SK-N-SH (cell line): ENCODE results near the gene NPAS3. TPM values are rescaled to one million over a fixed set of nuclear protein-coding genes. Genes with fewer than 3 reads are reported as not detected.

Experiments used
- CTCF ChIA-PET: fragments of 300-600, 350-600 bp; formaldehyde crosslinking; extraction: SDS; loops from one replicate; lab custom pipeline; 2021; lab: Yijun Ruan, JAX
- POLR2A ChIA-PET: fragments of 350-600 bp; sonication (Branson Sonifier 250); formaldehyde crosslinking; extraction: SDS; loops from one replicate; lab custom pipeline; 2020; ENCODE audit warnings: antibody characterized with exemption, inconsistent platforms; lab: Yijun Ruan, JAX
- DNase-seq: peaks from one replicate; pipeline ENCODE4 v3.0.0; 2012
- H2AFZ ChIP-seq: fragments of 200-600 bp; sonication (generic); 2 replicates; pipeline ENCODE4 v1.8.1; 2016; ENCODE audit warnings: antibody characterized with exemption, mild to moderate bottlenecking, low read depth
- H3F3A ChIP-seq: fragments of 200-600 bp; sonication (generic); replicated peaks from 2 replicates; pipeline ENCODE3; 2016; ENCODE audit warnings: antibody characterized with exemption, mild to moderate bottlenecking; ENCODE audit not compliant: insufficient read depth
- H3K27ac ChIP-seq, 2 experiments: fragments of 200-500 bp in 1 of 2; fragments of 200-600 bp in 1 of 2; sonication (Bioruptor generic) in 1 of 2; sonication (generic), shearing (Covaris generic) in 1 of 2; 2 replicates each; pipeline versions ENCODE4 v1.5.1 to v1.6.1; 2014 to 2016; ENCODE audit warnings: low read depth in 2 of 2, inconsistent platforms in 1 of 2, low read length in 1 of 2, mild to moderate bottlenecking in 1 of 2, mixed read lengths in 1 of 2
- H3K27me3 ChIP-seq: fragments of 200-600 bp; sonication (generic), shearing (Covaris generic); 2 replicates; pipeline ENCODE4 v1.6.1; 2016; ENCODE audit warnings: mixed run types; ENCODE audit not compliant: insufficient read depth
- H3K36me3 ChIP-seq, 2 experiments: fragments of 200-500 bp in 1 of 2; fragments of 200-600 bp in 1 of 2; sonication (Bioruptor generic) in 1 of 2; sonication (generic) in 1 of 2; replicated peaks in 1 of 2; 2 replicates each; pipeline versions ENCODE3 to v1.5.1; 2014 to 2016; ENCODE audit warnings: low read length in 1 of 2, mild to moderate bottlenecking in 1 of 2; ENCODE audit not compliant: insufficient read depth in 2 of 2, control insufficient read depth in 1 of 2
- H3K4me1 ChIP-seq, 2 experiments: fragments of 200-500 bp in 1 of 2; fragments of 200-600 bp in 1 of 2; sonication (Bioruptor generic) in 1 of 2; sonication (generic), shearing (Covaris generic) in 1 of 2; 2 replicates each; pipeline versions ENCODE4 v1.5.1 to v1.6.1; 2014 to 2016; ENCODE audit warnings: low read depth in 1 of 2, low read length in 1 of 2, mixed run types in 1 of 2; ENCODE audit not compliant: insufficient read depth in 2 of 2, control insufficient read depth in 1 of 2
- H3K4me2 ChIP-seq: fragments of 200-600 bp; sonication (generic), shearing (Covaris generic); 2 replicates; pipeline ENCODE4 v1.6.1; 2017; ENCODE audit warnings: mixed run types
- H3K4me3 ChIP-seq, 2 experiments: fragments of 200-500 bp in 1 of 2; fragments of 200-600 bp in 1 of 2; sonication (Bioruptor generic) in 1 of 2; sonication (generic), shearing (Covaris generic) in 1 of 2; 2 replicates each; pipeline versions ENCODE4 v1.5.1 to v1.8.1; 2014 to 2016; ENCODE audit warnings: low read depth in 2 of 2, inconsistent platforms in 1 of 2, low read length in 1 of 2, mild to moderate bottlenecking in 1 of 2, mixed read lengths in 1 of 2, moderate library complexity in 1 of 2
- H3K79me2 ChIP-seq: fragments of 200-600 bp; sonication (generic); 2 replicates; pipeline ENCODE4 v1.8.1; 2017; ENCODE audit warnings: mild to moderate bottlenecking; ENCODE audit not compliant: insufficient read depth
- H3K9ac ChIP-seq: fragments of 200-600 bp; sonication (generic); 2 replicates; pipeline ENCODE4 v1.6.1; 2017; ENCODE audit warnings: mixed run types
- H3K9me2 ChIP-seq: fragments of 200-600 bp; sonication (generic); 2 replicates; pipeline ENCODE4 v1.6.1; 2017; ENCODE audit warnings: mixed run types
- H3K9me3 ChIP-seq: fragments of 200-600 bp; sonication (generic); 2 replicates; pipeline ENCODE4 v1.6.1; 2017; ENCODE audit warnings: mixed run types, mild to moderate bottlenecking, moderate library complexity
- H4K20me1 ChIP-seq: fragments of 200-600 bp; sonication (generic); 2 replicates; pipeline ENCODE4 v1.6.1; 2017; ENCODE audit warnings: mild to moderate bottlenecking, mixed run types; ENCODE audit not compliant: insufficient read depth
- CHD2 ChIP-seq: fragments of 150-350 bp; IDR thresholded peaks from 2 replicates; pipeline ENCODE4 v1.6.1; 2018; ENCODE audit warnings: low read length; ENCODE audit not compliant: partially characterized antibody
- EP300 ChIP-seq, 2 experiments: IDR thresholded peaks; 2 replicates each; pipeline versions ENCODE4 v1.4.0 to v1.6.1; 2012; ENCODE audit warnings: borderline replicate concordance in 1 of 2, low read depth in 1 of 2, low read length in 1 of 2
- FOSL2 ChIP-seq: IDR thresholded peaks from 2 replicates; pipeline ENCODE4 v1.4.0; 2012; ENCODE audit warnings: low read depth, mild to moderate bottlenecking, moderate library complexity, borderline replicate concordance
- FOXJ3 ChIP-seq: sonication (generic); formaldehyde crosslinking; IDR thresholded peaks from 2 replicates; pipeline ENCODE4 v1.5.1; 2020; ENCODE audit warnings: mild to moderate bottlenecking, missing genetic modification reagents
- GABPA ChIP-seq: IDR thresholded peaks from 2 replicates; pipeline ENCODE4 v1.4.0; 2012; ENCODE audit warnings: low read depth, mild to moderate bottlenecking
- GATA2 ChIP-seq: sonication (generic); formaldehyde crosslinking; IDR thresholded peaks from 2 replicates; pipeline ENCODE4 v1.5.0; 2020; ENCODE audit warnings: mild to moderate bottlenecking, missing genetic modification reagents
- JUND ChIP-seq: IDR thresholded peaks from 2 replicates; pipeline ENCODE4 v1.4.0; 2012
- MXI1 ChIP-seq: IDR thresholded peaks from 2 replicates; pipeline ENCODE4 v1.6.1; 2012; ENCODE audit warnings: mild to moderate bottlenecking, low read depth, low read length, improper control_type of control experiment
- NFIC ChIP-seq: IDR thresholded peaks from 2 replicates; pipeline ENCODE4 v1.4.0; 2012; ENCODE audit warnings: borderline replicate concordance
- PBX3 ChIP-seq: IDR thresholded peaks from 2 replicates; pipeline ENCODE4; 2012
- RAD21 ChIP-seq: IDR thresholded peaks from 2 replicates; pipeline ENCODE4 v1.6.1; 2012; ENCODE audit warnings: mild to moderate bottlenecking, low read length
- RCOR1 ChIP-seq: fragments of 150-350 bp; IDR thresholded peaks from 2 replicates; pipeline ENCODE4 v1.6.1; 2017; ENCODE audit warnings: antibody characterized with exemption, low read length
- RFX5 ChIP-seq: IDR thresholded peaks from 2 replicates; pipeline ENCODE4 v1.6.1; 2012; ENCODE audit warnings: mild to moderate bottlenecking, improper control_type of control experiment, low read length
- RXRA ChIP-seq: IDR thresholded peaks from 2 replicates; pipeline ENCODE4 v1.4.0; 2012; ENCODE audit warnings: low read depth, mild to moderate bottlenecking, borderline replicate concordance
- SMC3 ChIP-seq: IDR thresholded peaks from 2 replicates; pipeline ENCODE4 v1.6.1; 2012; ENCODE audit warnings: low read depth, low read length, improper control_type of control experiment
- TEAD4 ChIP-seq: IDR thresholded peaks from 2 replicates; pipeline ENCODE4 v1.4.0; 2012; ENCODE audit warnings: mild to moderate bottlenecking, borderline replicate concordance; ENCODE audit not compliant: insufficient read depth
- USF1 ChIP-seq: IDR thresholded peaks from 2 replicates; pipeline ENCODE4 v1.4.0; 2012; ENCODE audit warnings: low read depth, borderline replicate concordance
- YY1 ChIP-seq: IDR thresholded peaks from 2 replicates; pipeline ENCODE4 v1.4.0; 2012; ENCODE audit warnings: low read depth, mild to moderate bottlenecking
- WGBS: methylation state at CpG from one replicate; pipeline ENCODE4 v1.1.6; 2017; ENCODE audit warnings: low lambda C conversion rate; 5-methylcytosine and 5-hydroxymethylcytosine counted together
- polyA plus RNA-seq, 3 experiments: library from polyadenylated mRNA; depleted of rRNA; stranded (reverse); fragments of >200 nt; gene quantifications; 2 replicates each; pipeline ENCODE4 v1.2.3, GENCODE V29; 2012
- TF ChIP-seq, protein P1 (sequence below): fragments of 200-600 bp; sonication (generic); IDR thresholded peaks from 2 replicates; pipeline ENCODE4 v1.6.1; 2017; ENCODE audit warnings: antibody characterized with exemption, mild to moderate bottlenecking, moderate library complexity
- TF ChIP-seq, protein P2 (sequence below): IDR thresholded peaks from 2 replicates; pipeline ENCODE4 v1.6.1; 2012; ENCODE audit warnings: mild to moderate bottlenecking, low read depth, low read length, moderate library complexity

The NPAS3 gene
- polyA plus RNA-seq, 1 of the 3 experiments (the other 2 are of a cell fraction) = 4.3 TPM

DNA sequence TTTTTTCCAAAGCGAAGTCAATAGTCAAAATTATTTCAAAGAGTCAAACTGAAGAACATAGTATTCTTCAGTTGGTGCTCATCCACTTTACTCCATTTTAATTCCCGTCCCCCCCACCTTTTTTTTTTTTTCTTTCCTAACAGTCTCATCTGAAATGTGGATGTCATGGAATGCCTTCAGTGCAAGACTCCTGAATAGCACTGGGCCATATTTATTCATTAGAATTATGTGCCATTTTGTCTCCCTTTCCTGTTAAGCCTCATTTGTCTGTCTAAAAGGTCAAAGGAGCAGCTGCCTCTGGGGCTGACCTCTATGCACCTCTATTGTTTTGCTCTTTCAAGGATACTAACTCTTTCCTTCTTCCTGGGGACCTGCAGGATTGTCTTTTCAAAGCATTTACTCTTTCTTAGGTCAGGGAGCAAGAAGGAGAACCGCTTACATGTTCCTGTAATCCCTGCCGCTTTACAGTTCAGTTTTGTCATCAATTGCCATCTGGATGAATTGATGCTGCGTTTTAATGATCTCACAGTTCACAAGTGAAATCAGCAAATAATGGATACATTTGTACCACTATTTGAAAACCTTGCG, 310.6 kb downstream of the NPAS3 start:
- H3K27me3 ChIP-seq = no peaks in the 10 kb centered on the region

More for the DNA sequence above, 310.6 kb downstream of the NPAS3 start:
- Histone ChIP-seq H3K4me3 (no peak overlapping the region), H3K9me3 (no peaks in the 10 kb centered on the region), H3K9ac (no peak overlapping the region), H4K20me1 (no peaks in the 10 kb centered on the region), H3K79me2 (no peaks in the 10 kb centered on the region), H3K27ac (no peak overlapping the region), H3K4me2 (no peak overlapping the region), H3K4me1 (no peaks in the 10 kb centered on the region), H2AFZ (no peak overlapping the region), H3K9me2 (no peaks in the 10 kb centered on the region), H3K36me3 (no peaks in the 10 kb centered on the region), H3F3A (no peaks in the 10 kb centered on the region)
- ChIA-PET POLR2A (no interaction called here), CTCF (no interaction called here)
- no peak for TF ChIP-seq RAD21
- TF ChIP-seq RCOR1 = no peak
- no peak for TF ChIP-seq RFX5
- TF ChIP-seq FOXJ3 (CRISPR knock-in tag) = no peak
- no peak for TF ChIP-seq GATA2 (CRISPR knock-in tag)
- TF ChIP-seq RXRA = no peak
- no peak for TF ChIP-seq USF1
- TF ChIP-seq, protein P1, sequence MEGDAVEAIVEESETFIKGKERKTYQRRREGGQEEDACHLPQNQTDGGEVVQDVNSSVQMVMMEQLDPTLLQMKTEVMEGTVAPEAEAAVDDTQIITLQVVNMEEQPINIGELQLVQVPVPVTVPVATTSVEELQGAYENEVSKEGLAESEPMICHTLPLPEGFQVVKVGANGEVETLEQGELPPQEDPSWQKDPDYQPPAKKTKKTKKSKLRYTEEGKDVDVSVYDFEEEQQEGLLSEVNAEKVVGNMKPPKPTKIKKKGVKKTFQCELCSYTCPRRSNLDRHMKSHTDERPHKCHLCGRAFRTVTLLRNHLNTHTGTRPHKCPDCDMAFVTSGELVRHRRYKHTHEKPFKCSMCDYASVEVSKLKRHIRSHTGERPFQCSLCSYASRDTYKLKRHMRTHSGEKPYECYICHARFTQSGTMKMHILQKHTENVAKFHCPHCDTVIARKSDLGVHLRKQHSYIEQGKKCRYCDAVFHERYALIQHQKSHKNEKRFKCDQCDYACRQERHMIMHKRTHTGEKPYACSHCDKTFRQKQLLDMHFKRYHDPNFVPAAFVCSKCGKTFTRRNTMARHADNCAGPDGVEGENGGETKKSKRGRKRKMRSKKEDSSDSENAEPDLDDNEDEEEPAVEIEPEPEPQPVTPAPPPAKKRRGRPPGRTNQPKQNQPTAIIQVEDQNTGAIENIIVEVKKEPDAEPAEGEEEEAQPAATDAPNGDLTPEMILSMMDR = no peak
- TF ChIP-seq NFIC = no peak
- TF ChIP-seq FOSL2 = no peak
- no peak for TF ChIP-seq JUND
- no peak for TF ChIP-seq MXI1
- no peak for TF ChIP-seq SMC3
- no peak for TF ChIP-seq EP300 (IDR thresholded peaks at IDR 0.05; ENCODE audit: borderline replicate concordance in 1 of 2, low read depth in 1 of 2, low read length in 1 of 2)
- TF ChIP-seq TEAD4 = no peak
- no peak for TF ChIP-seq YY1
- no peak for TF ChIP-seq CHD2
- no peak for TF ChIP-seq PBX3
- no peak for TF ChIP-seq GABPA
- TF ChIP-seq, protein P2, sequence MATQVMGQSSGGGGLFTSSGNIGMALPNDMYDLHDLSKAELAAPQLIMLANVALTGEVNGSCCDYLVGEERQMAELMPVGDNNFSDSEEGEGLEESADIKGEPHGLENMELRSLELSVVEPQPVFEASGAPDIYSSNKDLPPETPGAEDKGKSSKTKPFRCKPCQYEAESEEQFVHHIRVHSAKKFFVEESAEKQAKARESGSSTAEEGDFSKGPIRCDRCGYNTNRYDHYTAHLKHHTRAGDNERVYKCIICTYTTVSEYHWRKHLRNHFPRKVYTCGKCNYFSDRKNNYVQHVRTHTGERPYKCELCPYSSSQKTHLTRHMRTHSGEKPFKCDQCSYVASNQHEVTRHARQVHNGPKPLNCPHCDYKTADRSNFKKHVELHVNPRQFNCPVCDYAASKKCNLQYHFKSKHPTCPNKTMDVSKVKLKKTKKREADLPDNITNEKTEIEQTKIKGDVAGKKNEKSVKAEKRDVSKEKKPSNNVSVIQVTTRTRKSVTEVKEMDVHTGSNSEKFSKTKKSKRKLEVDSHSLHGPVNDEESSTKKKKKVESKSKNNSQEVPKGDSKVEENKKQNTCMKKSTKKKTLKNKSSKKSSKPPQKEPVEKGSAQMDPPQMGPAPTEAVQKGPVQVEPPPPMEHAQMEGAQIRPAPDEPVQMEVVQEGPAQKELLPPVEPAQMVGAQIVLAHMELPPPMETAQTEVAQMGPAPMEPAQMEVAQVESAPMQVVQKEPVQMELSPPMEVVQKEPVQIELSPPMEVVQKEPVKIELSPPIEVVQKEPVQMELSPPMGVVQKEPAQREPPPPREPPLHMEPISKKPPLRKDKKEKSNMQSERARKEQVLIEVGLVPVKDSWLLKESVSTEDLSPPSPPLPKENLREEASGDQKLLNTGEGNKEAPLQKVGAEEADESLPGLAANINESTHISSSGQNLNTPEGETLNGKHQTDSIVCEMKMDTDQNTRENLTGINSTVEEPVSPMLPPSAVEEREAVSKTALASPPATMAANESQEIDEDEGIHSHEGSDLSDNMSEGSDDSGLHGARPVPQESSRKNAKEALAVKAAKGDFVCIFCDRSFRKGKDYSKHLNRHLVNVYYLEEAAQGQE = no peak
- DNase-seq = no peak
- 81% methylated on average over 6 of the region's 6 CpGs for WGBS
